Natural killer cell (primary cell): Measurements from ENCODE around the gene GALNT10. TPM values are rescaled to one million over a fixed set of nuclear protein-coding genes. Genes with fewer than 3 reads are reported as not detected.
A peak's percentile ranks its signal among the peaks of the same experiment; 100 is the strongest.

ENCODE experiments used
- ATAC-seq, 3 donors: fragments of 150-1000 bp in 2 of 3; fragments of 200-7000 bp in 1 of 3; cut with Tn5 transposase; 1 replicate in 1 of 3; 2 replicates in 2 of 3; pipeline ENCODE4 v1.10.0; 2021; ENCODE audit warnings: mild to moderate bottlenecking in 2 of 3, moderate library complexity in 2 of 3
- DNase-seq, 2 donors: peaks; one replicate each; pipeline versions ENCODE4 v3.0.0 to v3.0.0-alpha.2; 2013 to 2021; ENCODE audit warnings: mixed read lengths in 1 of 2
- H3K27ac ChIP-seq: one replicate; pipeline ENCODE4 v1.5.1; 2013; ENCODE audit warnings: mild to moderate bottlenecking, low read length
- H3K27me3 ChIP-seq: one replicate; pipeline ENCODE4 v1.6.1; 2013; ENCODE audit warnings: low read length; ENCODE audit not compliant: control insufficient read depth, insufficient read depth
- H3K36me3 ChIP-seq: one replicate; pipeline ENCODE4 v1.6.1; 2013; ENCODE audit warnings: low read length; ENCODE audit not compliant: control insufficient read depth, insufficient read depth
- H3K4me1 ChIP-seq: one replicate; pipeline ENCODE4 v1.6.1; 2013; ENCODE audit warnings: low read length; ENCODE audit not compliant: control insufficient read depth, insufficient read depth
- H3K4me3 ChIP-seq: one replicate; pipeline ENCODE4 v1.5.1; 2013; ENCODE audit warnings: low read length
- H3K9me3 ChIP-seq: one replicate; pipeline ENCODE4 v1.6.1; 2013; ENCODE audit warnings: low read length; ENCODE audit not compliant: control insufficient read depth, insufficient read depth
- H3K27ac Mint-ChIP-seq, 2 donors: one replicate each; pipeline ENCODE4 v1.8.0; 2022; ENCODE audit warnings: mild to moderate bottlenecking in 2 of 2, mixed read lengths in 2 of 2, moderate library complexity in 1 of 2
- H3K27me3 Mint-ChIP-seq, 2 donors: one replicate each; pipeline ENCODE4 v1.8.0; 2022; ENCODE audit warnings: low read depth in 2 of 2, mixed read lengths in 2 of 2
- H3K36me3 Mint-ChIP-seq: one replicate; pipeline ENCODE4 v1.8.0; 2022; ENCODE audit warnings: mixed read lengths
- H3K4me1 Mint-ChIP-seq, 2 donors: one replicate each; pipeline ENCODE4 v1.8.0; 2022; ENCODE audit warnings: mixed read lengths in 2 of 2
- H3K4me3 Mint-ChIP-seq: one replicate; pipeline ENCODE4 v1.8.0; 2022; ENCODE audit warnings: mild to moderate bottlenecking, moderate library complexity, mixed read lengths
- H3K9me3 Mint-ChIP-seq, 2 donors: one replicate each; pipeline ENCODE4 v1.8.0; 2022; ENCODE audit warnings: mixed read lengths in 2 of 2
- WGBS: methylation state at CpG from one replicate; pipeline ENCODE4 v1.1.7; 2013; ENCODE audit warnings: missing lambda C conversion rate; ENCODE audit not compliant: insufficient coverage; 5-methylcytosine and 5-hydroxymethylcytosine counted together
- intact Hi-C: fragments of 100-400 bp; cut with micrococcal nuclease; formaldehyde crosslinking; loops from one replicate; pipeline ENCODE4 v1.14.2; 2022
- total RNA-seq, 4 donors: library from RNA; stranded (reverse); fragments of 120-200 nt in 1 of 4; gene quantifications; one replicate each; pipeline versions ENCODE4 v1.2.3 to v1.2.4, GENCODE V29; 2013 to 2022
- TF ChIP-seq, protein P1 (sequence below): fragments of 200-600 bp; IDR thresholded peaks from one replicate; pipeline ENCODE4 v1.8.0; 2022; ENCODE audit warnings: antibody characterized with exemption

Gene GALNT10
- total RNA-seq, 3 donors from 2014 or later (not counting 1 experiment from before 2014, with no cell fraction given), result 77.0 to 92.6 (median 77.6) TPM

- 95% methylated on average over 11 of the region's 11 CpGs for WGBS
Measured at GRCh38 chr5:154352960-154353548, 162.5 kb downstream of the GALNT10 start.

DNA sequence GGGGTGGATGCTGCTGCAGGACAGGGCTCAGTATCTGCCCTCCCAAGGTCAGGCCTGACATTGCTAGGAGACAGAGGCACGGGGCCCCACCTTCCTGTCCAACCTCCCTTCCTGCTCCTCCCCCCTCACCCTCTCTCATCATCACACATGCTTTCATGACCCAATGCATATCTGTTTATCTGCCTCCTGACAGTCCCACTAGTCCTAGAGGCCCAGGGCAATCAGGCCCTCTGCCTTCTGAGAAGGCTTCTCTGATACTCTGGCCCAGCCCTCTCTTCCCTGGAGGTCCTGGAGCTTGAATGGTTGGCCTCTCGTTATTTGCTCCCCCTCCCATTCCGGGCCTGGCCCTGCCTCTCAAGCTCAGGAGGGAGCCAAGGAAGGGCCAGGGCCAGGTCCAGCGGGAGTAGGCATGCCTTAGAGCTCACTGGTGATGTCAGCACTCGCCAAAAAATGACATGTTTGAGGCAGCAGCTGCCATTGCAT lies 164.6 kb downstream of the GALNT10 start:
- Histone ChIP-seq H3K4me1 (peaks cover 2% of the 10 kb centered on the region), H3K27me3 (no peaks in the 10 kb centered on the region), H3K4me3 (no peak overlapping the region), H3K9me3 (no peaks in the 10 kb centered on the region), H3K36me3 (no peaks in the 10 kb centered on the region), H3K27ac (no peak overlapping the region)
- Mint-ChIP-seq H3K4me3 (no peak overlapping the region), H3K9me3 (no peaks in the 10 kb centered on the region), H3K27me3 (no peaks in the 10 kb centered on the region), H3K36me3 (no peaks in the 10 kb centered on the region), H3K27ac (peak overlapping the region in 1 of 2 donors; percentile 68), H3K4me1 (peaks cover 45 to 66% of the 10 kb centered on the region in 2 donors)
- no peak for DNase-seq
- intact Hi-C loops, result no loop called here
- WGBS, result 81% methylated on average over 5 of the region's 5 CpGs
- TF ChIP-seq, protein P1, sequence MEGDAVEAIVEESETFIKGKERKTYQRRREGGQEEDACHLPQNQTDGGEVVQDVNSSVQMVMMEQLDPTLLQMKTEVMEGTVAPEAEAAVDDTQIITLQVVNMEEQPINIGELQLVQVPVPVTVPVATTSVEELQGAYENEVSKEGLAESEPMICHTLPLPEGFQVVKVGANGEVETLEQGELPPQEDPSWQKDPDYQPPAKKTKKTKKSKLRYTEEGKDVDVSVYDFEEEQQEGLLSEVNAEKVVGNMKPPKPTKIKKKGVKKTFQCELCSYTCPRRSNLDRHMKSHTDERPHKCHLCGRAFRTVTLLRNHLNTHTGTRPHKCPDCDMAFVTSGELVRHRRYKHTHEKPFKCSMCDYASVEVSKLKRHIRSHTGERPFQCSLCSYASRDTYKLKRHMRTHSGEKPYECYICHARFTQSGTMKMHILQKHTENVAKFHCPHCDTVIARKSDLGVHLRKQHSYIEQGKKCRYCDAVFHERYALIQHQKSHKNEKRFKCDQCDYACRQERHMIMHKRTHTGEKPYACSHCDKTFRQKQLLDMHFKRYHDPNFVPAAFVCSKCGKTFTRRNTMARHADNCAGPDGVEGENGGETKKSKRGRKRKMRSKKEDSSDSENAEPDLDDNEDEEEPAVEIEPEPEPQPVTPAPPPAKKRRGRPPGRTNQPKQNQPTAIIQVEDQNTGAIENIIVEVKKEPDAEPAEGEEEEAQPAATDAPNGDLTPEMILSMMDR, result no peak
- no peak for ATAC-seq

More at GRCh38 chr5:154352960-154353548, 162.5 kb downstream of the GALNT10 start:
- TF ChIP-seq, protein P1, result no peak
- Mint-ChIP-seq H3K4me3 (no peak overlapping the region), H3K4me1 (peaks cover 37 to 56% of the 10 kb centered on the region in 2 donors), H3K36me3 (no peaks in the 10 kb centered on the region), H3K27me3 (no peaks in the 10 kb centered on the region), H3K27ac (no peak overlapping the region), H3K9me3 (no peaks in the 10 kb centered on the region)
- no peak overlapping the region for H3K4me3 ChIP-seq
- H3K4me1 ChIP-seq, result peaks cover 2% of the 10 kb centered on the region
- H3K27me3 ChIP-seq, result no peaks in the 10 kb centered on the region
- intact Hi-C loops, result no loop called here
- H3K36me3 ChIP-seq, result no peaks in the 10 kb centered on the region
- H3K27ac ChIP-seq, result no peak overlapping the region
- ATAC-seq (no peak), DNase-seq (no peak)
- H3K9me3 ChIP-seq, result no peaks in the 10 kb centered on the region

DNA sequence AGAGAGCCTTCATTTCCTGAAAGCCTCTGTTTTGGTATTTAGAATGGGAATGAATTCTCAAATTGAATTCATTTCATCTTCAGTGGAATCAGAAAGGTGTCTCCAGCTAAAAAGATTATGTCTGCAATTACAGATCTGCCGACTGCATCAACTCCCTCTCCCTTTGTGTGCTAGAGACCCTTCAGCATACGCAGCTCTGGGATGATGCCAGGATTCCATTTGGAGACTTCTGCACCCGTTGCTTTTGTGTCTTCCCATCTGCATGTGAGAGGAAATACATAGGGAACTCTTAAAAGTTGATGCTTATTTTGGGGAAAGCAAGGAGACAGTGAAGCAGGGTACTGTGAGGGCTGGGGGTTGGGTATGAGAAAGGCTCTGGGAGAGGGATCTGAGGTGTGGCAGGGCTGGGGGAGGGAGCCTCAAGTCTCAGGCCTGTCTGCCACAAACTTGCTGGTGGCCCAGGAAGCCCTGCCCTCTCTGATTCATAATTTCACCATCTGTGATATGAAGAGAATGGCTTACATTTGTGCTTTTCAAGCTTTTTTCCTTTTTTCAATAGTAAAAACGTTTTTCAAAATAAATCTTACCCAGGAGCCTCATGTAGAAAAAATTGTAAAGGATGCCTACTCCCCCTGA lies 165.6 kb downstream of the GALNT10 start:
- intact Hi-C loops, result no loop called here
- H3K27ac Mint-ChIP-seq, result peak overlapping the region in 1 of 2 donors; percentile 68
- H3K27me3 Mint-ChIP-seq, result no peaks in the 10 kb centered on the region
- H3K4me3 ChIP-seq, result no peak overlapping the region
- ATAC-seq (no peak), DNase-seq (no peak)
- 80% methylated on average over 3 of the region's 4 CpGs for WGBS
- no peaks in the 10 kb centered on the region for H3K36me3 ChIP-seq
- peaks cover 2% of the 10 kb centered on the region for H3K4me1 ChIP-seq
- TF ChIP-seq, protein P1, result no peak
- no peaks in the 10 kb centered on the region for H3K9me3 ChIP-seq
- no peak overlapping the region for H3K27ac ChIP-seq
- no peaks in the 10 kb centered on the region for H3K27me3 ChIP-seq
- H3K4me3 Mint-ChIP-seq, result no peak overlapping the region
- H3K36me3 Mint-ChIP-seq, result no peaks in the 10 kb centered on the region
- peaks cover 40 to 62% of the 10 kb centered on the region in 2 donors for H3K4me1 Mint-ChIP-seq
- no peaks in the 10 kb centered on the region for H3K9me3 Mint-ChIP-seq
